KOPT-K1 (cell line): ENCODE data around the gene CEBPG.

Source experiments
- H3K27ac ChIP-seq: fragments of 200-600 bp; sonication (generic); 2 replicates; pipeline ENCODE4 v1.5.1; 2016; ENCODE audit warnings: antibody characterized with exemption, mild to moderate bottlenecking, low read depth, low read length; ENCODE audit not compliant: poor library complexity, severe bottlenecking
- H3K36me3 ChIP-seq: fragments of 200-600 bp; sonication (generic); 2 replicates; pipeline ENCODE4 v1.5.1; 2017; ENCODE audit warnings: antibody characterized with exemption, mild to moderate bottlenecking, low read length, moderate library complexity; ENCODE audit not compliant: insufficient read depth
- H3K9me3 ChIP-seq: fragments of 200-600 bp; sonication (generic); 2 replicates; pipeline ENCODE4 v1.5.1; 2017; ENCODE audit warnings: antibody characterized with exemption, low read length, mild to moderate bottlenecking; ENCODE audit not compliant: insufficient read depth, poor library complexity, severe bottlenecking

The CEBPG gene

DNA sequence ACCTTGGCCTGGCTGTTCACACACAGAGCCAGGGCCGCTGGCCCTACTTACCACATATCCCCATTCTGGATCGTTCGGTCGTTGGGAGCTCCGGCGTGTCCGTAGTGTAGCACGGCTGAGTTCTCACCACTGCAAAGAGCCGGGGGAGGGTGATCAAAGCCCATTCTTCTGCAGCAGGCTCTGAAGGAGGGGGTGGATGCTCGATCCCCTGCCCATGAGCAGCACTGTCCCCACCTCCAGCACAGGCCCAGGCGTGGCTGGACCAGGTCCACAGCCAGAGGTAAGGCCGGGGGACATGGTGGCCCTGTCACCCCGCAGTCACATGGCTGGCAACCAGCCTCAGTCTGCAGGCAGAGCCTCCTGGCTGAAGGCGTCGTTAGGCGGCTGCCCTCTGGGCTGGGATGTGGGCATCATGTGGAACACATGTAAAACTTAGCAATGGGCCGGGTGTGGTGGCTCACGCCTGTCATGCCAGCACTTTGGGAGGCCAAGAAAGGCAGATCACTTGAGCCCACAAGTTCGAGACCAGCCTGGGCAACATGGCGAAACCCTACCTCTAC lies 38.2 kb downstream of the CEBPG start:
- Histone ChIP-seq H3K36me3 (no peaks in the 10 kb centered on the region), H3K9me3 (no peaks in the 10 kb centered on the region), H3K27ac (no peak overlapping the region)

DNA sequence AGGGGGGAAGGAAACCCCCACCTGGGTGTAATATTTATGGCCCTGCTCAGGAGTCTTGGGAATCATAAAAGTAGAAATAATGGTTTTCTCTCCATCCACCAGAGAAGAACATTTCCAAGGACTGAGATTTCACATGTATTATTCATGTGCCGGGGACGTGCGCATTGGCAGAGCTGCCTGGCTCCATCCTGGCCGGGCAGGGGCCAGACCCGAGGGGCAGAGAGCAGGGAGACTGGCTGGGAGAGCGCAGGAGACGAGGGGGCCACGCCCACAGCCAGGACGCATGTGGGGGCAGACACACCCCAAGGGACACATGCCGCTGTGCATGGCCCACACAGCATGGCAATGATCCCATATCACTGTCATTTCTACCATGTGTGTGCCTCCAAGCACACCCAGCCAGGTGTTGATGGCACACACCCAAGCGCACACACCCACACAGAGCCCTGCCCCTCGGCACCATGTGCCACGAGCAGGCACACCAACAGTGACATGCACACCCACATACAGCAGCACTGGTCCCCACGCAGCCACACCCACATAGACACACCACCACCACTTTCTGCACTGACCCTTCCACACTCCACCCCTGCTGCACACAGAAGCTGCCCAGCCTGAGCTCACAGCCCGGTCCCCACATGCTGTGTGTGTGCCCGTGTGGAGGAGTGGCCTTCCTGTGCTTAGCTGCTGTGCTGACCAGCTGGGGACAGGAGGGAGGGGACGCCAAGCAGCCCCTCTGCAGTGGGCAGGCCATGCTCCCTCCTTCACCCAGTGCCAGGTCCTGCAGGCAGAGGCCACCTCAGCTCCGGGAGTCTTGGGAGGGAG lies 39.3 kb downstream of the CEBPG start:
- Histone ChIP-seq H3K9me3 (no peaks in the 10 kb centered on the region), H3K36me3 (no peaks in the 10 kb centered on the region), H3K27ac (no peak overlapping the region)

DNA sequence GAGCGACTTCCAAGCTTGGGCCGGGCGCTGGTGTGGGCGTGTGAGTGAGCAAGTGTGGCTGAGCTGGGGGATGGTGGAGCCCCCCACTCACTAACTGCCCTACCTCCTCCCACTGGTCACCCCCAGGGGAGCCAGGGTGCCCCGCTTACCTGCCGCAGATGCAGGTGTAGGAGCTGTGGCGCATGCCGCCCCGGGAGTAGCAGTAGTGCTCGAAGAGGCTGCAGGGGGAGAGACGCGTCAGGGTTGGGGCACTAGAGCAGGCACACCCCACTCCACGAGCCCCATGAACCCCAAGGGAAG lies 39.9 kb downstream of the CEBPG start:
- no peaks in the 10 kb centered on the region for H3K36me3 ChIP-seq
- no peaks in the 10 kb centered on the region for H3K9me3 ChIP-seq
- no peak overlapping the region for H3K27ac ChIP-seq

DNA sequence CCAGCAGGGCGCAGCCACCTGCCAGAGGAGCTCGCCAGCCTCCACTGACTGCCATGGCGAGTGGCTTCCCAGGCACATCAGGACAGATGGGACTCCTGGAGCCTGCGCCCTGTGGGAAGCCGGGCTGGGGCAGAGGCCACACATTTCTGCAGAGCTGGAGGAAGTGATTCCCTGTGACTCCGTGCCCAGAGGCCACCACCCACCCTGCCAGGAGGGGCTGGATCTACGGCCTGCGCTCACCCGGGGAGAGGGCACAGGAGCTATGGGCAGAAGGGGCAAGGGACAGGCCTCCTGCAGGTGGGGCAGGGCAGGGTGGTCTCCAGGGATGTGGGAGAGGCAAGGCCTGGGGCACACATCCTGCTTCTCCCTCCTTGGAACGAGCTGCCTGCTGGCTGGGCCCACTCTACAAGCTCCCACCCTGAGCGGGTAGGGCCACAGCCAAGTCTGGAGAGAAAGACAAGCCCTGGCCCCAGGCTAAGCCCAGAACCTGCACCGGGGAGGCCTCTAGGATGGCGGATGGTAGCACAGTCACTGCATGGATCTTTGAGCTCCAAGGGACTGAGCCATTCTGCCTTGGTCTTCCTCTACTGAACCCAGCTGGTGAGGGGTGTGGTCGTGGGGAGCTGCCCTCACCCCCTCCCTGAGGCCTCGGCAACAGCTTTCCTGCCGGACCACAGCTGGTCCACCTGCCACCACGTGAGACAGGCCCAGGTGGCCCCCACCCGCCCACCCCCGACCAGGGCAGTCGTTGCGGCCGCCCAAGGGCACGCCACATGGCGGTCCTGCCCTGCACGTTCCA lies 40.6 kb downstream of the CEBPG start:
- Histone ChIP-seq H3K36me3 (no peaks in the 10 kb centered on the region), H3K27ac (no peak overlapping the region)

GRCh38 chr19:33414667-33415605 lies 41.4 kb downstream of the CEBPG start:
- H3K27ac ChIP-seq: no peak overlapping the region
- no peaks in the 10 kb centered on the region for H3K9me3 ChIP-seq
- no peaks in the 10 kb centered on the region for H3K36me3 ChIP-seq

More for the DNA sequence above, 40.6 kb downstream of the CEBPG start:
- no peaks in the 10 kb centered on the region for H3K9me3 ChIP-seq

- Histone ChIP-seq H3K36me3 (no peaks in the 10 kb centered on the region), H3K27ac (no peak overlapping the region), H3K9me3 (no peaks in the 10 kb centered on the region)
Observed at GRCh38 chr19:33416307-33417215, 43.1 kb downstream of the CEBPG start.

DNA sequence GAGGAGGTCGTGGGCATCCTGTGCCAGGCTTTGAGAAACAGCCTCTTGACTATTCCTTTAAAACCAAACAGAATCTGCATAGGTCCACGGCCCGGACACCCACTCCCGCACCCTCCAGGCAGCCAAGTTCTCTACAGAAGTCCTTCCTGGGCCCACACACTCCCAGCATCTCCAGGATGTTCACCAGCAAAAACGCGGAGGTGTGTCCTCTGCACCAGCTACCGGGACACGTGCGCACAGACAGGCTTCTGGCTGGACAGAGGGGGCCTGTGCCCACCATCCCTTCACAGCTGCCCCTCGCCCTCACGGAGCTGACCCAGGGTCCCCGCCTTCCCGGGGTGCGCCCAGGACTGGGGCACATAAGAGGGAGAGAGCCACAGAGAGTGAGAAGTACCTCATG lies 44.2 kb downstream of the CEBPG start:
- no peaks in the 10 kb centered on the region for H3K9me3 ChIP-seq
- H3K27ac ChIP-seq: no peak overlapping the region
- no peaks in the 10 kb centered on the region for H3K36me3 ChIP-seq

- no peaks in the 10 kb centered on the region for H3K9me3 ChIP-seq
- H3K27ac ChIP-seq: no peak overlapping the region
- no peaks in the 10 kb centered on the region for H3K36me3 ChIP-seq
Observed at GRCh38 chr19:33418461-33418860, 45.0 kb downstream of the CEBPG start.

DNA sequence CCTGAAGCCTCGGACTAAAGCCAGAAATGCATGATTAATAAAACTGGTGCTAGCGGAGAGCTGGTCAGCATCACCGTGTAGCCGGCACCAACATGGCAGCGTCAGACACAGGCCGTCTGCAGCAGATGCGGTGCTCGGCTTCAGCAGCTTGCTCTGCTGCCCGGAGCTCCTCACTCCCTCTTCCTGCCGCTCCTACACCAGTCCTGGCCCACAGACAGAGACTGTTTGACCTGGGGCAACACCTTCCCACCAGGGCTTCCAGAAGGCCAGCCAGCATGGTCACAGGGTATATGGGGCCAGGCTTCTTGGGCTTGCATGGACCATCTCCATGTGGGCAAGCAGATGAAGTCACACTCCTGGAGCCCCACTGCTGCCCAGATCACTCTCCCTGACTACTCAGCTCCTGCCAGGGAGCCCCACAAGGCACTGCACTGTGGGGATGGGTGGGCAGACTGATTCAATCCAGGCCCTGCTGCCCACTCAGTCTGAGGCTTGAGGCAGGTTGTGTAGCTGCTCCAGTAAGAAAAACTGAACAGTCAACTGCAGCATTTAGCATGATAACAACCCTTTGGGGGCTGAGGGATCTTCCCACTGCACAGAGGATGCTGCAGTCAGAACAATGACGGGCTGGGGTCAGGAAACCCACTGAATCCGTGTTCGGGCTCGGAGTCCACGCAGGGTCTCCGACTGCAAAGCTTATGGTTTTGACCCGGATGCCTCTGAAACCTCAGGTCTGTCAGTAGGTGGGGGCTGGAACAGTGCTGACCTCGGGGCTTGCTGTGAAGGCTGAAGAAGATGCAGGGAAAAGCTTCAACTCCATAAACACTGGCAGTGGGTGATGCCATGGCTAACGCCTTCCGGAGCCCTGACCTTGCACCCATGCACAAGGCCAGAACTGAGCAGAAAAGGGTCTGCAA lies 45.6 kb downstream of the CEBPG start:
- H3K27ac ChIP-seq: no peak overlapping the region

DNA sequence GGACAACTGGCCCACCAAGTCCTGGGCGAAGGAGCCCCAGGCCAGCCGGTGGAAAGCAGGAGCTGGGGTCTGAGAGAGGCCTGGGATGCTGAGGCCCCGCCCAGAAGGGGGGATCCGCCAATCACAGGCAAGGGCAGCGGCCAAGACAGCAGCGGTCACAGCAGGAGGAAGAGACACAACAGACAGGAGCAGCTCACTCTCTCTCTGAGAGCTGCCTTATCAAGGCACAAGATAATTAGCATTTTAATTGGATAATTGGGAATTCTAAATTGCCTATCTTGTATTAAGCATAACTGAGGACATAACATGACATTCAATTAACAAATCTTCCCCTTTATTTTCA lies 46.2 kb downstream of the CEBPG start:
- Histone ChIP-seq H3K27ac (no peak overlapping the region), H3K9me3 (no peaks in the 10 kb centered on the region), H3K36me3 (no peaks in the 10 kb centered on the region)

More for the DNA sequence above, 45.6 kb downstream of the CEBPG start:
- H3K9me3 ChIP-seq: no peaks in the 10 kb centered on the region
- no peaks in the 10 kb centered on the region for H3K36me3 ChIP-seq

GRCh38 chr19:33420821-33421220 lies 47.3 kb downstream of the CEBPG start:
- Histone ChIP-seq H3K27ac (no peak overlapping the region), H3K36me3 (no peaks in the 10 kb centered on the region), H3K9me3 (no peaks in the 10 kb centered on the region)

DNA sequence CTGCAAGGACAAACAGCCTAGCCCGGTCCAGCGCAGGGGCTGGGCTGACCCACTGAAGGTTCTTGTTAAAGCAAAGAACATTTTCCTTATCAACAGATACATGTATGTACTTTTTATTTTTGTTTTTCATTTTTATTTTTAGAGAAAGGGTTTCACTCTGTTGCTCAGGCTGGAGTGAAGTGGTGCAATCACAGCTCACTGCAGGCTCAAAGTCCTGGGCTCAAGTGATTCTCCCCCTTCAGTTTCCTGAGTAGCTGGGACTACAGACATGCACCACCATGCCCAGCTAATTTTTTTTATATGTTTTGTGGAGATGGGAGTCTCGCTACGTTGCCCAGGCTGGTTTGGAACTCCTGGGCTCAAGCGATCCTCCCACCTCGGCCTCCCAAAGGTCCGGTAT lies 47.9 kb downstream of the CEBPG start:
- no peaks in the 10 kb centered on the region for H3K9me3 ChIP-seq
- H3K36me3 ChIP-seq: no peaks in the 10 kb centered on the region

More for the DNA sequence above, 47.9 kb downstream of the CEBPG start:
- H3K27ac ChIP-seq: no peak overlapping the region
